NT2/D1 (cell line): ENCODE data around the gene KDM4C.

Experiments
- SUZ12 ChIP-seq: IDR thresholded peaks from 2 replicates; pipeline ENCODE4 v1.6.1; 2011; ENCODE audit not compliant: insufficient read length, insufficient read depth; ENCODE audit errors: extremely low read depth
- YY1 ChIP-seq: IDR thresholded peaks from 2 replicates; pipeline ENCODE4 v1.6.1; 2011; ENCODE audit not compliant: insufficient read length, insufficient read depth
- ZNF274 ChIP-seq: IDR thresholded peaks from 2 replicates; pipeline ENCODE4 v1.6.1; 2011; ENCODE audit warnings: mild to moderate bottlenecking, low read depth, low read length

- TF ChIP-seq ZNF274: no peak
- TF ChIP-seq YY1: no peak
- no peak for TF ChIP-seq SUZ12
These were observed 80.4 kb downstream of the KDM4C start for GRCh38 chr9:6838158-6838557.
